SK-N-MC (cell line): Measurements from ENCODE around the gene MR1.

Experiments
- EZH2 ChIP-seq: fragments of 200-600 bp; sonication (generic); IDR thresholded peaks from one replicate; pipeline ENCODE4 v1.6.1; 2017; ENCODE audit warnings: antibody characterized with exemption
- POLR2AphosphoS5 ChIP-seq: IDR thresholded peaks from 2 replicates; pipeline ENCODE4 v1.6.1; 2012; ENCODE audit warnings: mild to moderate bottlenecking, low read depth, low read length, borderline replicate concordance

- no peak for TF ChIP-seq EZH2
- TF ChIP-seq POLR2AphosphoS5 = no peak
Observed at GRCh38 chr1:181050922-181051321, 17.1 kb downstream of the MR1 start.
